Measurements from ENCODE around the gene SNTG2.

GRCh38 chr2:1170711-1171110 is 220.1 kb downstream of the SNTG2 start:
- no peak for TF ChIP-seq CTCF (IDR thresholded peaks at IDR 0.05)
- no peak for TF ChIP-seq POLR2A (IDR thresholded peaks at IDR 0.05)
